H9 (cell line): Measurements from ENCODE around the gene TTC24. TPM values are rescaled to one million over a fixed set of nuclear protein-coding genes. Genes with fewer than 3 reads are reported as not detected.

ENCODE experiments used
- DNase-seq: peaks from one replicate; pipeline ENCODE4 v3.0.0-alpha.2; 2017
- H2AFZ ChIP-seq: one replicate; pipeline ENCODE4 v1.6.1; 2013; ENCODE audit warnings: mild to moderate bottlenecking, low read length, control low read depth, moderate library complexity
- H2AK5ac ChIP-seq: 2 replicates; pipeline ENCODE4 v1.6.1; 2013; ENCODE audit warnings: low read length, control low read depth, mixed read lengths; ENCODE audit not compliant: insufficient read length
- H2BK120ac ChIP-seq: one replicate; pipeline ENCODE4 v1.6.1; 2013; ENCODE audit warnings: low read depth, mild to moderate bottlenecking, low read length, control low read depth, inconsistent platforms; ENCODE audit not compliant: poor library complexity, severe bottlenecking
- H2BK12ac ChIP-seq: 2 replicates; pipeline ENCODE4 v1.6.1; 2013; ENCODE audit warnings: low read length, control low read depth, mixed read lengths, low read depth; ENCODE audit not compliant: insufficient read length
- H2BK15ac ChIP-seq: 2 replicates; pipeline ENCODE4 v1.6.1; 2013; ENCODE audit warnings: low read depth, low read length, control low read depth
- H2BK20ac ChIP-seq: one replicate; pipeline ENCODE4 v1.6.1; 2013; ENCODE audit warnings: low read depth, mild to moderate bottlenecking, low read length, control low read depth, inconsistent platforms; ENCODE audit not compliant: poor library complexity, severe bottlenecking
- H2BK5ac ChIP-seq: 2 replicates; pipeline ENCODE4 v1.6.1; 2013; ENCODE audit warnings: low read length, control low read depth, mixed read lengths; ENCODE audit not compliant: insufficient read length
- H3K14ac ChIP-seq: 2 replicates; pipeline ENCODE4 v1.6.1; 2013; ENCODE audit warnings: low read length, control low read depth; ENCODE audit not compliant: insufficient read depth
- H3K18ac ChIP-seq: 2 replicates; pipeline ENCODE4 v1.6.1; 2013; ENCODE audit warnings: low read depth, mild to moderate bottlenecking, mixed read lengths, low read length, control low read depth; ENCODE audit not compliant: insufficient read length
- H3K23ac ChIP-seq: 2 replicates; pipeline ENCODE4 v1.6.1; 2013; ENCODE audit warnings: low read length, control low read depth, mixed read lengths, low read depth; ENCODE audit not compliant: insufficient read length
- H3K23me2 ChIP-seq: 2 replicates; pipeline ENCODE4 v1.6.1; 2013; ENCODE audit warnings: low read depth, mild to moderate bottlenecking, mixed read lengths, low read length, control low read depth; ENCODE audit not compliant: insufficient read length, poor library complexity, severe bottlenecking
- H3K27ac ChIP-seq: 2 replicates; pipeline ENCODE4 v1.5.1; 2013; ENCODE audit warnings: low read length, control low read depth, mixed read lengths, low read depth; ENCODE audit not compliant: insufficient read length
- H3K27me3 ChIP-seq: 2 replicates; pipeline ENCODE4 v1.6.1; 2013; ENCODE audit warnings: low read length, control low read depth, inconsistent platforms; ENCODE audit not compliant: insufficient read depth
- H3K4ac ChIP-seq: 2 replicates; pipeline ENCODE4 v1.6.1; 2013; ENCODE audit warnings: low read depth, mild to moderate bottlenecking, control low read depth, inconsistent platforms, low read length, moderate library complexity
- H3K4me1 ChIP-seq: 2 replicates; pipeline ENCODE4 v1.6.1; 2013; ENCODE audit warnings: low read length, control low read depth, inconsistent platforms; ENCODE audit not compliant: insufficient read depth
- H3K4me2 ChIP-seq: 2 replicates; pipeline ENCODE4 v1.6.1; 2013; ENCODE audit warnings: low read length, control low read depth, mixed read lengths; ENCODE audit not compliant: insufficient read length, insufficient read depth
- H3K56ac ChIP-seq: 2 replicates; pipeline ENCODE4 v1.6.1; 2013; ENCODE audit warnings: low read depth, mild to moderate bottlenecking, mixed read lengths, low read length, control low read depth; ENCODE audit not compliant: insufficient read length
- H3K79me1 ChIP-seq: 2 replicates; pipeline ENCODE4 v1.6.1; 2013; ENCODE audit warnings: low read depth, mild to moderate bottlenecking, moderate library complexity, low read length, control low read depth, inconsistent platforms; ENCODE audit not compliant: insufficient read depth, poor library complexity, severe bottlenecking
- H3K79me2 ChIP-seq: 2 replicates; pipeline ENCODE4 v1.6.1; 2013; ENCODE audit warnings: low read length, control low read depth, inconsistent platforms; ENCODE audit not compliant: insufficient read depth
- H3K9ac ChIP-seq: 2 replicates; pipeline ENCODE4 v1.6.1; 2013; ENCODE audit warnings: low read length, control low read depth, mixed read lengths; ENCODE audit not compliant: insufficient read length; ENCODE audit errors: extremely low read depth
- H3K9me3 ChIP-seq: one replicate; pipeline ENCODE4 v1.6.1; 2013; ENCODE audit warnings: low read depth, low read length, inconsistent platforms; ENCODE audit not compliant: control insufficient read depth
- H3T11ph ChIP-seq: one replicate; pipeline ENCODE4 v1.6.1; 2013; ENCODE audit warnings: mild to moderate bottlenecking, low read length, control low read depth, inconsistent platforms
- H4K20me1 ChIP-seq: one replicate; pipeline ENCODE4 v1.6.1; 2013; ENCODE audit not compliant: control insufficient read depth, insufficient read length, insufficient read depth
- H4K5ac ChIP-seq: 2 replicates; pipeline ENCODE4 v1.6.1; 2013; ENCODE audit warnings: low read depth, mild to moderate bottlenecking, mixed read lengths, low read length, control low read depth; ENCODE audit not compliant: insufficient read length
- H4K8ac ChIP-seq: replicated peaks from 2 replicates; pipeline ENCODE4 v1.6.1; 2013; ENCODE audit warnings: low read length, control low read depth, mixed read lengths, low read depth; ENCODE audit not compliant: insufficient read length
- H4K91ac ChIP-seq: 2 replicates; pipeline ENCODE4 v1.6.1; 2013; ENCODE audit warnings: low read depth, mild to moderate bottlenecking, moderate library complexity, mixed read lengths, low read length, control low read depth; ENCODE audit not compliant: insufficient read length
- H3K27ac Mint-ChIP-seq, 3 experiments: 2 replicates in 2 of 3; 3 replicates in 1 of 3; pipeline ENCODE4 v1.8.0; 2020 to 2021; ENCODE audit warnings: mixed read lengths in 3 of 3, mild to moderate bottlenecking in 1 of 3, moderate library complexity in 1 of 3
- H3K27me3 Mint-ChIP-seq: 2 replicates; pipeline ENCODE4 v1.8.0; 2021; ENCODE audit warnings: low read depth, mild to moderate bottlenecking, moderate library complexity, mixed read lengths
- H3K36me3 Mint-ChIP-seq, 3 experiments: 2 replicates in 2 of 3; 3 replicates in 1 of 3; pipeline ENCODE4 v1.8.0; 2020 to 2021; ENCODE audit warnings: low read depth in 3 of 3, mixed read lengths in 3 of 3; ENCODE audit not compliant: insufficient read depth in 1 of 3
- H3K4me1 Mint-ChIP-seq, 2 experiments: 2 replicates each; pipeline ENCODE4 v1.8.0; 2020; ENCODE audit warnings: mixed read lengths in 2 of 2
- H3K4me3 Mint-ChIP-seq, 2 experiments: 2 replicates in 1 of 2; 3 replicates in 1 of 2; pipeline ENCODE4 v1.8.0; 2020 to 2021; ENCODE audit warnings: mild to moderate bottlenecking in 2 of 2, mixed read lengths in 2 of 2, moderate library complexity in 1 of 2
- H3K9me3 Mint-ChIP-seq, 2 experiments: 2 replicates in 1 of 2; 3 replicates in 1 of 2; pipeline ENCODE4 v1.8.0; 2020; ENCODE audit warnings: mild to moderate bottlenecking in 2 of 2, mixed read lengths in 2 of 2, moderate library complexity in 1 of 2
- WGBS: extraction: QIAGEN DNeasy Blood & Tissue Kit; methylation state at CpG from one replicate; pipeline ENCODE4 v1.1.7; 2013; ENCODE audit warnings: missing lambda C conversion rate, low lambda C conversion rate, mixed read lengths; ENCODE audit not compliant: insufficient read length; ENCODE audit errors: extremely low coverage; 5-methylcytosine and 5-hydroxymethylcytosine counted together
- total RNA-seq: library from RNA; stranded (reverse); gene quantifications from 2 replicates; pipeline ENCODE4 v1.2.1, GENCODE V29; 2021
- TF ChIP-seq, protein P1 (sequence below): fragments of 200-600 bp; sonication (generic); conservative IDR thresholded peaks from 3 replicates; pipeline ENCODE4 v1.8.0; 2021; ENCODE audit warnings: antibody characterized with exemption, mild to moderate bottlenecking

TTC24 gene
- total RNA-seq, 1 experiment from 2014 or later: 0.26 TPM

DNA sequence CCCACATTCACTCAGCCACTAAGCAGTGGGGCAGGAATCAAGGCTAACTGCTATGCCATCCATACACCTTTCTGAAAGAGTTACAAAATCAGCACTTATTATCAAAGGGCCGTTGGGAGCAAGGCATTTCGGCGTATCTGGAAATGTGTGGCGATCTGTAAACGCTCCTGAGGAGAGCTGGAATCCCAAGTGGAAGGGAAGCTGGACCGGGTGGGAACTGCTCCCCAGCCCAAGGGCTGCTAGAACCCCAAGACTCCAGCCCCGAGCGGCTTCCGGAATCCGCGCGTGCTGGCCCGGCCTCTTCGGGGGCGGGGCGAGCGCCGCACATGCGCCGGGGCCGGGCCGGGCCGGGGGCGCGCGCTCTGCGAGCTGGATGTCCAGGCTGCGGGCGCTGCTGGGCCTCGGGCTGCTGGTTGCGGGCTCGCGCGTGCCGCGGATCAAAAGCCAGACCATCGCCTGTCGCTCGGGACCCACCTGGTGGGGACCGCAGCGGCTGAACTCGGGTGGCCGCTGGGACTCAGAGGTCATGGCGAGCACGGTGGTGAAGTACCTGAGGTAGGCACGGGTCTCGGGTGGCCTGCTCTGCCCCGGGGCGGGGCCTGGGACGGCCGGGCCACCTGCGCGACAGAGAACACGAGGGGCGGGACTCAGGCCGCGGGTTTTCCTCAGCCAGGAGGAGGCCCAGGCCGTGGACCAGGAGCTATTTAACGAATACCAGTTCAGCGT is 12.1 kb downstream of the TTC24 start, which contains the start of gene NAXE:
TSS of gene NAXE (plus strand) at position 345 of the 726 bp plus-strand sequence. CDS start at position 374, 29 bp downstream.
- Mint-ChIP-seq H3K36me3 (peaks cover 16 to 43% (median 32%) of the 10 kb centered on the region in 3 experiments; a peak in 6 of 7 replicates), H3K9me3 (no peaks in the 10 kb centered on the region), H3K4me3 (peak within 1 kb of the TSS; percentile 79 to 88), H3K4me1 (peaks cover 16 to 17% of the 10 kb centered on the region in 2 experiments), H3K27me3 (no peaks in the 10 kb centered on the region), H3K27ac (peak within 1 kb of the TSS; percentile 80 to 95 (median 94))
- Histone ChIP-seq H3T11ph (no peak within 1 kb of the TSS), H3K9me3 (no peaks in the 10 kb centered on the region), H2BK12ac (no peak within 1 kb of the TSS), H2AFZ (peak within 1 kb of the TSS; percentile 71), H3K79me1 (no peaks in the 10 kb centered on the region), H3K9ac (peak within 1 kb of the TSS; percentile 63), H3K27ac (peak within 1 kb of the TSS; percentile 20), H2BK20ac (no peak within 1 kb of the TSS), H4K20me1 (peaks cover 2% of the 10 kb centered on the region), H3K23ac (no peak within 1 kb of the TSS), H2AK5ac (no peak within 1 kb of the TSS), H3K23me2 (peaks cover 3% of the 10 kb centered on the region), H3K4me1 (no peaks in the 10 kb centered on the region), H3K4me2 (peak within 1 kb of the TSS; percentile 74), H3K18ac (no peak within 1 kb of the TSS), H3K79me2 (no peaks in the 10 kb centered on the region), H4K8ac (no peak within 1 kb of the TSS), H4K91ac (no peak within 1 kb of the TSS), H3K14ac (peak within 1 kb of the TSS; percentile 82), H2BK120ac (no peak within 1 kb of the TSS), H3K4ac (no peak within 1 kb of the TSS), H3K27me3 (no peaks in the 10 kb centered on the region), H2BK15ac (no peak within 1 kb of the TSS), H3K56ac (no peak within 1 kb of the TSS), H2BK5ac (no peak within 1 kb of the TSS), H4K5ac (no peak within 1 kb of the TSS)
- TF ChIP-seq, protein P1, sequence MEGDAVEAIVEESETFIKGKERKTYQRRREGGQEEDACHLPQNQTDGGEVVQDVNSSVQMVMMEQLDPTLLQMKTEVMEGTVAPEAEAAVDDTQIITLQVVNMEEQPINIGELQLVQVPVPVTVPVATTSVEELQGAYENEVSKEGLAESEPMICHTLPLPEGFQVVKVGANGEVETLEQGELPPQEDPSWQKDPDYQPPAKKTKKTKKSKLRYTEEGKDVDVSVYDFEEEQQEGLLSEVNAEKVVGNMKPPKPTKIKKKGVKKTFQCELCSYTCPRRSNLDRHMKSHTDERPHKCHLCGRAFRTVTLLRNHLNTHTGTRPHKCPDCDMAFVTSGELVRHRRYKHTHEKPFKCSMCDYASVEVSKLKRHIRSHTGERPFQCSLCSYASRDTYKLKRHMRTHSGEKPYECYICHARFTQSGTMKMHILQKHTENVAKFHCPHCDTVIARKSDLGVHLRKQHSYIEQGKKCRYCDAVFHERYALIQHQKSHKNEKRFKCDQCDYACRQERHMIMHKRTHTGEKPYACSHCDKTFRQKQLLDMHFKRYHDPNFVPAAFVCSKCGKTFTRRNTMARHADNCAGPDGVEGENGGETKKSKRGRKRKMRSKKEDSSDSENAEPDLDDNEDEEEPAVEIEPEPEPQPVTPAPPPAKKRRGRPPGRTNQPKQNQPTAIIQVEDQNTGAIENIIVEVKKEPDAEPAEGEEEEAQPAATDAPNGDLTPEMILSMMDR: no peak
- WGBS: no CpG with 5 or more reads among the region's 60 CpGs
- DNase-seq: peak; percentile 81
